Gastroesophageal sphincter (tissue), 4 donors: ENCODE measurements around the gene IFNL1. TPM values are rescaled to one million over a fixed set of nuclear protein-coding genes. Genes with fewer than 3 reads are reported as not detected.
A peak's percentile ranks its signal among the peaks of the same experiment; 100 is the strongest.

ENCODE experiments used
- ATAC-seq: fragments of 150-250 bp; one replicate; pipeline ENCODE4 v1.9.1; 2016; ENCODE audit warnings: mild to moderate bottlenecking, moderate library complexity
- H3K27ac ChIP-seq, 4 donors: fragments of 200-600 bp; sonication (generic) in 3 of 4; 1 replicate in 3 of 4; 2 replicates in 1 of 4; pipeline ENCODE4 v1.5.1; 2016 to 2019
- H3K27me3 ChIP-seq: fragments of 200-600 bp; sonication (generic); one replicate; pipeline ENCODE4 v1.5.1; 2019
- H3K36me3 ChIP-seq, 2 donors: fragments of 200-600 bp; sonication (generic); one replicate each; pipeline ENCODE4 v1.5.1; 2019; ENCODE audit warnings: control low read depth in 1 of 2
- H3K4me1 ChIP-seq, 3 donors: fragments of 200-600 bp; sonication (generic); 1 replicate in 2 of 3; 2 replicates in 1 of 3; pipeline ENCODE4 v1.5.1; 2016 to 2019; ENCODE audit warnings: control low read depth in 2 of 3
- H3K4me3 ChIP-seq, 2 donors: fragments of 200-600 bp; sonication (generic); one replicate each; pipeline ENCODE4 v1.5.1; 2019; ENCODE audit warnings: mild to moderate bottlenecking in 1 of 2, moderate library complexity in 1 of 2
- H3K9me3 ChIP-seq, 3 donors: fragments of 200-600 bp; sonication (generic); one replicate each; pipeline ENCODE4 v1.5.1; 2017 to 2019; ENCODE audit warnings: control low read depth in 2 of 3
- CTCF ChIP-seq, 4 experiments: fragments of 200-600 bp in 2 of 4; fragments of 450-650 bp in 2 of 4; sonication (generic) in 1 of 4; IDR thresholded peaks; one replicate each; pipeline ENCODE4 v1.5.1; 2017 to 2019; ENCODE audit warnings: antibody characterized with exemption in 4 of 4, mild to moderate bottlenecking in 2 of 4, moderate library complexity in 2 of 4
- EP300 ChIP-seq: sonication (generic); formaldehyde crosslinking; IDR thresholded peaks from one replicate; pipeline ENCODE4 v1.6.1; 2017; ENCODE audit warnings: antibody characterized with exemption, mild to moderate bottlenecking
- POLR2A ChIP-seq, 2 donors: fragments of 450-650 bp; IDR thresholded peaks; one replicate each; pipeline ENCODE4 v1.6.1; 2017; ENCODE audit warnings: antibody characterized with exemption in 2 of 2, mild to moderate bottlenecking in 2 of 2, moderate library complexity in 1 of 2
- POLR2AphosphoS5 ChIP-seq: sonication (generic); formaldehyde crosslinking; IDR thresholded peaks from one replicate; pipeline ENCODE4 v1.6.1; 2017; ENCODE audit warnings: antibody characterized with exemption
- WGBS, 2 donors: methylation state at CpG; one replicate each; pipeline ENCODE4 v1.1.5; 2018; ENCODE audit warnings: low coverage in 1 of 2; 5-methylcytosine and 5-hydroxymethylcytosine counted together
- total RNA-seq, 4 donors: library from RNA; depleted of rRNA; stranded (reverse); fragments of >200 nt; gene quantifications; one replicate each; pipeline ENCODE4 v1.1.0, GENCODE V29; 2016

The IFNL1 gene
- total RNA-seq, 4 donors from 2014 or later = not detected

- H3K27me3 ChIP-seq = peaks cover 67% of the 10 kb centered on the region
- H3K4me3 ChIP-seq = no peak overlapping the region
- TF ChIP-seq CTCF (IDR thresholded peaks at IDR 0.05) (no peak), EP300 (no peak), POLR2AphosphoS5 (no peak), POLR2A (IDR thresholded peaks at IDR 0.05) (no peak)
- H3K9me3 ChIP-seq = no peaks in the 10 kb centered on the region
- H3K36me3 ChIP-seq = no peaks in the 10 kb centered on the region
- H3K27ac ChIP-seq = no peak overlapping the region
- H3K4me1 ChIP-seq = peaks cover 0 to 16% (median 7%) of the 10 kb centered on the region in 3 donors
- no peak for ATAC-seq
These were observed 7.9 kb downstream of the IFNL1 start for GRCh38 chr19:39304185-39304513.

GRCh38 chr19:39304701-39305571 lies 8.7 kb downstream of the IFNL1 start:
- WGBS, 2 donors = 14 to 56% methylated on average over 3 of the region's 6 CpGs
- no peak overlapping the region for H3K27ac ChIP-seq
- H3K4me3 ChIP-seq = no peak overlapping the region
- H3K9me3 ChIP-seq = no peaks in the 10 kb centered on the region
- H3K36me3 ChIP-seq = no peaks in the 10 kb centered on the region
- TF ChIP-seq POLR2AphosphoS5 (no peak), CTCF (IDR thresholded peaks at IDR 0.05) (no peak), POLR2A (IDR thresholded peaks at IDR 0.05) (no peak), EP300 (no peak)
- ATAC-seq = no peak
- peaks cover 0 to 16% (median 7%) of the 10 kb centered on the region in 3 donors for H3K4me1 ChIP-seq
- H3K27me3 ChIP-seq = peaks cover 72% of the 10 kb centered on the region

DNA sequence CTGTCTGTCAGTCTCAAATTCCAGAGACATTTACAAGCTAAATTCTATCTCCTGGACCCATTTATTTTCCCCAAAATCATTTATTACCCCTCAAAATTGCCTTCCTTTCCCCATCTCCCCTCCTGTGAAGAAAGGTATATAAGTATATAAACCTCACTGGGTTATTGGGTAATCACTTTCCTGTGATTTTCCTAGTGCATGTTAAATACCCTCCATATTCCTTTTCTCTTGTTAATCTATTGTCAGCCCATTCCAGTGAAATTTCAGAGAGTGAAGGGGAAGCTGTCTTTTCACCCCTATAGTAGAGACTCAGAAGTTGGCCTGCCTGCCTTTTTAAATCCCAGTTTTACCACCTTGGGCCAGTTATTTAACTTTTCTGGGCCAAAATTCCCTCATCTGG lies 9.9 kb downstream of the IFNL1 start:
- H3K27ac ChIP-seq = no peak overlapping the region
- peaks cover 0 to 16% (median 7%) of the 10 kb centered on the region in 3 donors for H3K4me1 ChIP-seq
- H3K4me3 ChIP-seq = no peak overlapping the region
- H3K9me3 ChIP-seq = no peaks in the 10 kb centered on the region
- no peak for ATAC-seq
- no peaks in the 10 kb centered on the region for H3K36me3 ChIP-seq
- no peak for TF ChIP-seq POLR2AphosphoS5
- no peak for TF ChIP-seq EP300
- no peak for TF ChIP-seq CTCF (IDR thresholded peaks at IDR 0.05)
- no peak for TF ChIP-seq POLR2A (IDR thresholded peaks at IDR 0.05)
- peaks cover 84% of the 10 kb centered on the region for H3K27me3 ChIP-seq

- 9 to 33% methylated on average over 6 to 12 of the region's 71 CpGs for WGBS, 2 donors
- TF ChIP-seq POLR2A (IDR thresholded peaks at IDR 0.05) (no peak), POLR2AphosphoS5 (no peak), EP300 (no peak)
- Histone ChIP-seq H3K27ac (no peak overlapping the region), H3K36me3 (no peaks in the 10 kb centered on the region), H3K9me3 (no peaks in the 10 kb centered on the region), H3K4me1 (peaks cover 0 to 16% (median 7%) of the 10 kb centered on the region in 3 donors), H3K4me3 (peak overlapping the region in 1 of 2 donors; percentile 22), H3K27me3 (peaks cover 87% of the 10 kb centered on the region)
- peak; percentile 43 for ATAC-seq
These were observed 11.0 kb downstream of the IFNL1 start for GRCh38 chr19:39307046-39307821.

GRCh38 chr19:39307822-39308530 lies 11.8 kb downstream of the IFNL1 start:
- Histone ChIP-seq H3K4me1 (peaks cover 0 to 16% (median 7%) of the 10 kb centered on the region in 3 donors), H3K4me3 (peak overlapping the region in 1 of 2 donors; percentile 22), H3K27ac (no peak overlapping the region), H3K9me3 (no peaks in the 10 kb centered on the region), H3K27me3 (peaks cover 82% of the 10 kb centered on the region), H3K36me3 (peaks cover 0 to 5% of the 10 kb centered on the region in 2 donors)
- no CpG with 5 or more reads among the region's 82 CpGs for WGBS, 2 donors
- TF ChIP-seq POLR2AphosphoS5 = no peak
- no peak for TF ChIP-seq EP300
- TF ChIP-seq CTCF (IDR thresholded peaks at IDR 0.05) = no peak
- ATAC-seq = peak; percentile 34
